Type B pancreatic cell (in vitro differentiated cells): ENCODE results near the gene PAX5. TPM values are rescaled to one million over a fixed set of nuclear protein-coding genes. Genes with fewer than 3 reads are reported as not detected.

ENCODE experiments used
- DNase-seq: peaks from one replicate; pipeline ENCODE4 v3.0.0; 2021; ENCODE audit warnings: mixed read lengths; ENCODE audit not compliant: unreplicated experiment; ENCODE audit errors: extremely low spot score
- H3K27ac Mint-ChIP-seq: 2 replicates; pipeline ENCODE4 v1.8.0; 2021; ENCODE audit warnings: mild to moderate bottlenecking, mixed read lengths
- H3K27me3 Mint-ChIP-seq: 2 replicates; pipeline ENCODE4 v1.8.0; 2021; ENCODE audit warnings: mixed read lengths
- H3K36me3 Mint-ChIP-seq: 2 replicates; pipeline ENCODE4 v1.8.0; 2021; ENCODE audit warnings: mixed read lengths
- H3K4me1 Mint-ChIP-seq: one replicate; pipeline ENCODE4 v1.8.0; 2021; ENCODE audit warnings: mixed read lengths; ENCODE audit not compliant: unreplicated experiment
- H3K4me3 Mint-ChIP-seq: 2 replicates; pipeline ENCODE4 v1.8.0; 2021; ENCODE audit warnings: mild to moderate bottlenecking, mixed read lengths
- H3K9me3 Mint-ChIP-seq: 2 replicates; pipeline ENCODE4 v1.8.0; 2021; ENCODE audit warnings: mixed read lengths
- total RNA-seq: library from RNA; stranded (reverse); gene quantifications from 2 replicates; pipeline ENCODE4 v1.2.1, GENCODE V29; 2021; ENCODE audit warnings: low replicate concordance
- TF ChIP-seq, protein P1 (sequence below): fragments of 200-600 bp; sonication (generic); conservative IDR thresholded peaks from 2 replicates; pipeline ENCODE4 v1.5.0; 2021; ENCODE audit warnings: antibody characterized with exemption, mild to moderate bottlenecking

PAX5 gene
- total RNA-seq, 1 donor from 2014 or later, result not detected

DNA sequence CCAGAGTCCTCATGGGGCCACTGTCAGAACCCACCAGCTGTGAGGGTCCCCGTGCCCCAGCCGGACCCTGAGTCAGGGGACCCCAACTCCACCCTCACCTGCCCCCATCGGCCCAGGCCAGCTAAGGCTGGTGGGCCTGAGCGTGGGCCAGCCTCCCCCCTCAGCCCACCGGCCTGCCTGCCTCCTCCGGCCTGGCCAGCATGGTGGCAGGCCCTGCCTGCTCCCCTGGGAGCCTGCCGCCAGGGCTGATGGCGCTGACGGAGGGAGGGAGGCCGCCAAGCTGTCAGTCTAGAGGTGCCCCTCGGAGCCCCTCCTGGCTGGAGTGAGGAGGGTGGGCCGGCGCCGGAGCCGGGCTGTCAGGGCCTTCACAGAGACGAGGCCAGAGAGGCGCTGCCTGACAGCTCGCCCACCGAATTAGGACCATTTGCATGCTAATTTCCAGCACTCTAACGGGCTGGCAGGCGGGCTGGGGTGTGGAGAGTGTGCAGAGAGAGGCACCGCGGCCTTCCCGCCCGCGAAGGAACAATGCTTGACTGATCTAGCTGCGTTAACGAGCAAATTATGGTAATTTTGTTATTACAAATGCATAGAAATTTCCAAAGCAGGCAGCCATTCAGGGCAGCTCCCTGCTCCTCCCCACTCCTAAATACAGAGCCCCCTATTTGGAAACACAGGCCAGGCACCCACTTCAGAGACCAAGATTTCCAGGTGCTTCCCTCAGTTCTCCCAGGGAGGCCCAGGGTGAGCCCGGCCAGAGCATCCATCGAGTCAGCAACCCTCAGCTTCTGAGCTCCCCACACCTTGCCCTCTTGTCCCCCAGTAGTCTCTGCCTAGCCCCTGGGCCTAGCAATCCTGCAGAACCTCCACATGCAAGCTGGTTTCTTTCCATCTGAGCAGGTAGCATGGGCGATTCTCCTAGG lies 169.3 kb downstream of the PAX5 start:
- Mint-ChIP-seq H3K27me3 (peaks cover 86% of the 10 kb centered on the region), H3K9me3 (no peaks in the 10 kb centered on the region), H3K4me3 (no peak overlapping the region), H3K27ac (no peak overlapping the region), H3K36me3 (no peaks in the 10 kb centered on the region), H3K4me1 (peaks cover 8% of the 10 kb centered on the region)
- TF ChIP-seq, protein P1, sequence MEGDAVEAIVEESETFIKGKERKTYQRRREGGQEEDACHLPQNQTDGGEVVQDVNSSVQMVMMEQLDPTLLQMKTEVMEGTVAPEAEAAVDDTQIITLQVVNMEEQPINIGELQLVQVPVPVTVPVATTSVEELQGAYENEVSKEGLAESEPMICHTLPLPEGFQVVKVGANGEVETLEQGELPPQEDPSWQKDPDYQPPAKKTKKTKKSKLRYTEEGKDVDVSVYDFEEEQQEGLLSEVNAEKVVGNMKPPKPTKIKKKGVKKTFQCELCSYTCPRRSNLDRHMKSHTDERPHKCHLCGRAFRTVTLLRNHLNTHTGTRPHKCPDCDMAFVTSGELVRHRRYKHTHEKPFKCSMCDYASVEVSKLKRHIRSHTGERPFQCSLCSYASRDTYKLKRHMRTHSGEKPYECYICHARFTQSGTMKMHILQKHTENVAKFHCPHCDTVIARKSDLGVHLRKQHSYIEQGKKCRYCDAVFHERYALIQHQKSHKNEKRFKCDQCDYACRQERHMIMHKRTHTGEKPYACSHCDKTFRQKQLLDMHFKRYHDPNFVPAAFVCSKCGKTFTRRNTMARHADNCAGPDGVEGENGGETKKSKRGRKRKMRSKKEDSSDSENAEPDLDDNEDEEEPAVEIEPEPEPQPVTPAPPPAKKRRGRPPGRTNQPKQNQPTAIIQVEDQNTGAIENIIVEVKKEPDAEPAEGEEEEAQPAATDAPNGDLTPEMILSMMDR, result no peak
- no peak for DNase-seq

DNA sequence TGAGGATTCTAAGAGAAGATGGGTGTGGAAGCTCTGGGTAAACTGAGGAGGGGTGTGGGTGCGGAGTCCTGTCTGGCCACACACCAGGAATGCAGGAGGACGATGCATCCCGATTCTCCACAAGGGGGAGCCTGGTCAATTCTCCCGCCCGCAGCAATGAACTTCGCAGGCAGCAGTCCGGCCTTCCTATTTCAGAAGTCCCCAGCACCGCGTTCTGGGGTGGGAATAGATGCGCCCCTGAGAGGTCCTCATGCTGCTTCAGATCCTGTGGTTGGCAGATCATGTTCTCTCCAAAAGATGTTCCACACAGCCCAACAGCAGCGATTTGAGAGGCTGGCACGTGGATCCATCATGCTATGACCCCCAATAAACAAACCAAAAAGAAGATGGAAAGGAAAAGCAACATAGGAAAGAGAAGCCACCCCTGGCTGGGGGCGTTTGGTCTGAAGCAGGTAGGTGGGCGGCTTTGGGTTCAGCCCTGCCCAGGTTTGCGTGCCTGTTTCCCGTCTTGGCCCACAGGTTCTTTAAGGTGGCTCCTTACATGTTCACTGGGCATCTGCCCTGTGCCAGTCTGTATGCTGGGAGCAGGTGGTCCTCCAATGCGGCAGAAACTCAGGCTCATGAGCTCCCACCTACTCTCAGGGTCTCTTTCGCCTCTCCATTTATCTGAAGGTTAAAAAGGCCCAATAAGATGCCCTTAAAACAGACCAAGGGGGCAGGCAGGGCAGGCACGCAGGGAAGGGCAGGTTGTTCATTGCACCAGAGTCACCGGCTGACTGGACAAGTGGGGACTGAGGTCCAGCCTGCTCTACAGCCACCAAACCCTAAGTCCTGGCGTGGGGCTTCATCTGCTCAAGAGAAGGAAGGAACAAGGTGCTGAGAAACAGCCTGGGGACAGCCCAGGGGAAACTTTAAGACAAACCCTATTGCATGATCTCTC lies 171.6 kb downstream of the PAX5 start:
- no peak for DNase-seq
- H3K4me3 Mint-ChIP-seq, result no peak overlapping the region
- TF ChIP-seq, protein P1, result peak; percentile 79
- peaks cover 12% of the 10 kb centered on the region for H3K4me1 Mint-ChIP-seq
- H3K27ac Mint-ChIP-seq, result no peak overlapping the region
- H3K36me3 Mint-ChIP-seq, result no peaks in the 10 kb centered on the region
- peaks cover 85% of the 10 kb centered on the region for H3K27me3 Mint-ChIP-seq
- H3K9me3 Mint-ChIP-seq, result no peaks in the 10 kb centered on the region

DNA sequence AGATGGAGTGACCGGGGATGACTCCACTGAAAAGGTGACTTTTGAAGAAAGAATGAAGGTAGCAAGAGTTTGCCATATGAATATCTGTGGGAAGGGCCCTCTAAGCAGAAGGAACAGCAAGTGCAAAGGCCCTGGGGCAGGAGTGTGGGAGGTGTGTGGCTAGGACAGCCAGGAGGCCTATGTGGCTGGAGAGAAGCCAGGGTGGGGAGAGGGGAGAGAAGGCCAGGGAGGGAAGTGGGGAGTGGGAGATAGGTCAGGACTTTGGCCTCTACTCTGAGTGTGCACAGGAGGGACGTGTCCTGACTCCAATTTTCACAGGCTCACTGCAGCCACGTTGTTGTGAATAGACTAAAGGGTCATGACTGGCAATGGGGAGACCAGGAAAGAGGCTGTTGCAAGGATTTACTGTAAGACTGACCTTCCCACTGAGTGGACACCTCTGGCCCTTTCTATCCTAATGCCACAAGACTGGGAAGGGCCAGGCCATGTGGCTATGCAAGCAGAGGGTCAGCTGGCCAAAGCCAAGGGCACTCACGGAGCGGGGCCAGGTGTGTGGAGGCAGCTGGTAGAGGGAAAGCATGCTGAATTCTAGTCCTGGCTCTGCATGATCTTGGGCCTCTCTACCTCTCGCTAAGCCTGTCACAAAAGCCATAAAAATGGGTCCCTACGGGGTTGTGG lies 172.4 kb downstream of the PAX5 start:
- TF ChIP-seq, protein P1, result no peak
- H3K9me3 Mint-ChIP-seq, result no peaks in the 10 kb centered on the region
- peaks cover 12% of the 10 kb centered on the region for H3K4me1 Mint-ChIP-seq
- H3K27ac Mint-ChIP-seq, result no peak overlapping the region
- no peak overlapping the region for H3K4me3 Mint-ChIP-seq
- peaks cover 84% of the 10 kb centered on the region for H3K27me3 Mint-ChIP-seq
- H3K36me3 Mint-ChIP-seq, result no peaks in the 10 kb centered on the region
- no peak for DNase-seq

DNA sequence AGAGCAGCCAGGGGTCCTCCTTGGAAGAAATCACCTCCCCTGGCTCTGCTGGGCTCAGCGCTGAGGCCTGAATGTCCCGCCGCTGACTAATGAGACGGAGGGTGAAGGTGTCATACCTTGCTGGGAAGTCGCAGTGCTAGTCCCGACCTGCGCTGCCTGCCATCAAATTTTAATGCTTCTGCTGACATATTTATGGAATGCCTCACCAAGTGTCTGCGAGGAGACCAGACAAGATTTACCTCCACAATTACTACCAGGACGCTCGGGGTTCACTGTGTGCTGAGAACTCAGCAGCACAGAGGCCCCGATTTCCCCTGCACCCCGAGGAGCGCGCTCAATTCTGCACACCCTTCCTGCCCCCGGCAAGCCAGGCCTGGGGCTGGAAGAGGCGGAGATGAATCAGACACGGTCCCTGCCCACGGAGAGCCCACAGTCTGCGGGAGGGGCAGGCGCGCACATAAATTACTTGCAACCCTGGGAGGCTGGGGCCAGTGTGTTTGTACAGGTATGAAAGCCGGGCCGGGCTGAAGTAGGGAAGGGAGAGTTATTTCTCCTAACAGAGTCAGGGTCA lies 175.2 kb downstream of the PAX5 start:
- Mint-ChIP-seq H3K9me3 (no peaks in the 10 kb centered on the region), H3K4me3 (peak overlapping the region; percentile 63), H3K36me3 (no peaks in the 10 kb centered on the region), H3K27me3 (peaks cover 85% of the 10 kb centered on the region), H3K27ac (no peak overlapping the region), H3K4me1 (peaks cover 12% of the 10 kb centered on the region)
- no peak for DNase-seq
- TF ChIP-seq, protein P1, result no peak
